Hypothalamus (tissue), 51 donors: ENCODE data around the gene ECI1.

Experiments
- DNase-seq, 51 donors: peaks; one replicate each; lab custom pipeline; 2025; lab: John Stamatoyannopoulos, UW

The ECI1 gene

DNA sequence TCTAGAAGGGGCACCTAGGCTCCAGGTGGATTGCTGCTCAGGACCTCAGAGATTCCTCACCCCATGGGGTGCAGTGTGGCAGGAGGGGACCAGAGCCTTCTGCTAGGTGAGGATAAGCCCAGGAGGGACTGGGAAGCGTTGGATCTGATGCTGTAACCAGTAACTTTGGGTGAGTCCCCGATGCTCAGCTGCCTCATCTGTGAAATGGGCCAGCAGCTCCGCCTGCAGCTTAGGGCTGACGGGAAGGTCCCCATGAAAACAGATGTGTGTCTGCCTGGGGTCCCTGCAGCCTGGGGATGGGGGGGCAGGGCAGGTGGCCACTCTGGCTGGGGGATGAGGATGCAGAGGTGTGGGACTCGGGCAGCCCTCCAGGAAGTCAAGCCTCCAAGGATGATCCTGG lies 52.3 kb downstream of the ECI1 start:
- no peak for DNase-seq

DNA sequence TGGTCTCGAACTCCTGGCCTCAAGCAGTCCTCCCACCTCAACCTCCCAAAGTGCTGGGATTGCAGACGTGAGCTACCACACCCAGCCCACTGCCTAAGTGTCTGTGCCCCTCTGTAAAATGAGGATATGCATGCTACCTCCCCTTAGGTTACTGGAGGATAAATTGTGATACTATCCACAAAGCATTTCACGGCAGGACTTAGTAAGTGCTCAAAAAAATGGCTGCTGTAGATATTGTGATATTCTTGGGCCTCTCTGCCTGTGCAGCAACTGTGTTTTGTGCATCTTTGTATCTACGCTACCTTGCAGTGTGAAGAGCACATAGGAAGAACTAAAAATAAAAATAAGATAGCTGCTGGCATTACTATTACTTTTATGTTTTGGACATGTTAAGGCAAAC lies 53.1 kb downstream of the ECI1 start:
- DNase-seq: no peak

DNA sequence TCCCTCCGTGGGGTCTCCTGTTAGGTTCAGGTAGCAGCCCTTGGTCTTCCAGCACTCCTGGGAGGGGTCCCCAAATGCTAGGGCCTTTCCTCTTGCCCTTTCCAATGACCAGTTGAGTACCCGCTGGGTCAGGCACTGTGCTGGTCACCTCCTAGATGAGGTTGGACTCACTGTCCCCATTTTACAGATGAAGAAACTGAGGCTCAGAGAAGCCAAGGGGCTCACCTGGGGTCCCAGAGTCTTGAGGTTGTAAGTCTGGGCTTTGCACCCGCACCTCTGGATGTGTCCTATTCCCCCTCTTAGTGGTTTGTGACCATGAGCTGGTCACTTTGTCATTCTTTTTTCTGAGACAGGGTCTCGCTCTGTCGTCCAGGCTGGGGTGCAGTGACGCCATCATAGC lies 53.6 kb downstream of the ECI1 start:
- no peak for DNase-seq

DNA sequence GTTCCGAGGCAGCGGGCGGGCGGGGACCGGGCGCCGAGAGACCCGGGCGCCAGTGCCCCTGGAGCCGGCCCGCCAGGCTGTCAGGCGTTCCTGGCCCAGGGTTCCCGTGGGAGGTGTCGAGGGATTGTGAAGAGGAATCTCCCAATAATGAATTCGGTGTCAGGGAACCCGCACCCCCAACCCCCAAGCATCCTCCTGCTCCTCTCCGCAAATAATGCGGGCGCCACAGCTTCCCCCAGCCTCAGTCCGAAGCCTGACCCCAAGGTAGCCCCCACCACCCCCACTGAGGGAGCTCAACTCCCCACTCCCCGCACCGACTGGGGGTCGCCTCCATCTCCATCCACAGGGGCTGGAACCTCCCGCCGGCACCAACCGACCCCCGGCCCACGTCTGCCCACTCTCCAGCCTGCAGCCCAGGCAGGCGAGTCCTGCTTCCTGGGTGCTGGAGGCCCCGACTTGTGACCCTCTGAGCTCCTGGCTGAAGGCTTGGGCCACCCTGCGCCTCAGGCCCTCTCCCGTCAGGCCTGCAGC lies 54.3 kb downstream of the ECI1 start:
- DNase-seq: no peak

DNA sequence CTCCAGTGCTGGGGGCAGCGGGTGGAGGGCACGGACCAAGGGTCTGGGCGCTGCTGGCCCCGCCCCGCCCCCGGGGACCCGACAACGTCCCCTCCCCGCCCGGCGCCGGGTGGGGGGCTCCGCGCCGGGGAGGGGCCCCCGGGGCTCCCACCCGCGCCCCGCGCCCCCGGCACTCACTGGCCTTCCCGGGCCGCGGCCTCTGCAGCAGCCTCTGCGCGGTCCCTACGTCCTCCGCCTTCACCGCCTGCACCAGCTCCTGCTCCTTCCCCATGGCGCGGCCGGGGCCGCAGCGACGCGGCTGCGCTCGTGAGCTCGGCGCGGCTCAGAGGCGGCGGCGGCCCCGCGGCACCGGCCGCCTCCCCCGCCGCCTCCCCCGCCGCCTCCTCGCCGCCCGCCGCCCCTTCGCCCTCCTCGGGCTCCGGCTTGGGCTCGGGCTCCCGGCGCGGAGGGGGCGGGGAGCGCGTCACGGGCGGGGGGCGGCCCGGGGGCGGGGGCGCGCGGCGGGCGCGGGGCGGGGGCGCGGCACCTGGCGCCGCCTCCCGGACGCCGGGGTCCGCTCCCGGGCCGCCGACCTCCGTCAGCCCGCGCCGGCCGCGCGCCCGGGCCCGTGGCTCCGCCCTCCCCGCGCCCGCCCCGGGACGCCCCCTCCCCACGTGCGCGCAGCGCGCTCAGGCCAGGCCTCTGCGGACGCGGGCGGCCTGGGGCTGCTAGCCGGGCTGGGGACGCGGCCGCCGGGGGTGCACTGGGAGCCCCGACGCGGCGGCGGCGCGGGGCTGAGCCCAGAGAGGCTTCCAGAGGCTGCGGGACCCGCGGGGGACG lies 55.0 kb downstream of the ECI1 start, which contains the start of gene CASKIN1:
Gene CASKIN1 (minus strand): TSS at position 444 of the 819 bp plus-strand sequence. CDS start 173 bp downstream, at position 271.
- DNase-seq: peak in 7 of 51 donors; percentile 10 to 56 (median 30)

- DNase-seq: no peak
These were observed 55.8 kb downstream of the ECI1 start for GRCh38 chr16:2195322-2196161.

DNA sequence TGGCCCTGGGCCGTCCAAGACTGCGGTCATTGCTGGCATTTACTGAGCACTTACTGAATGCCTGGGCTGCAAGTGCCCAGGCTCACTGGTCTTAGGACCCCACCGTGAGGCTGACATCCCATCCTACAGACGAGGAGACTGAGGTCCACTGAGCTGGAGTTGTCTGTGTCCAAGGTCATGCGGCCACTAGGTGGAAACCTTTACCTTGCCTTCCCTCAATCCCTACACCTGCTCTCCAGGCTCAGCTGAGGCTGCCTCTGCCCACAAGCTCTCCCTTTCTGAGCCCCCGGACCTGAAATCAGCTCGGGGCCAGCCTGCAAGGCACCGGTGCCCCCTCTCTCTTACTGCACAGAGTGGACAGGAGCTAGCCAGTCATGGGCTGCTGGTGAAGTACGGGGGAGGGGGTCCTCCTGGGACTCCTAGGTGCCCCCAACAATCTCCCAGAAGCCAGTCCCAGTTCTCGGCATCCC lies 56.5 kb downstream of the ECI1 start:
- peak in 1 of 51 donors; percentile 10 for DNase-seq

GRCh38 chr16:2194166-2194834 lies 57.1 kb downstream of the ECI1 start:
- DNase-seq: peak in 3 of 51 donors; percentile 7 to 43 (median 25)

DNA sequence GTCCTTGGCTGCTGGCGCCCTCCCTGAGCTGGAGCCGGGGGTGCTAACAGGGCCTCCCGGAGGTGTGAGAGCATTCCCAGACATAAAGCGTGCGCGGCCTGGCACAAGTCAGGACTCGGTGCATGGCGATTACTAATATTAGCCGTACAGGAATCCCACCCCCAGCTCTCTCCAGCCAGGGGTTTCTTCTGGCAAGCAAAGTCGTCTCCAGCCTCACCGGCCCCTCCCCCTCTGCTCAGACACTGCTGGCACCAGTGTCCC lies 60.0 kb downstream of the ECI1 start:
- DNase-seq: peak in 2 of 51 donors; percentile 47 to 63

GRCh38 chr16:2190659-2191445 lies 60.5 kb downstream of the ECI1 start:
- peak in 33 of 51 donors; percentile 10 to 73 (median 50) for DNase-seq

DNA sequence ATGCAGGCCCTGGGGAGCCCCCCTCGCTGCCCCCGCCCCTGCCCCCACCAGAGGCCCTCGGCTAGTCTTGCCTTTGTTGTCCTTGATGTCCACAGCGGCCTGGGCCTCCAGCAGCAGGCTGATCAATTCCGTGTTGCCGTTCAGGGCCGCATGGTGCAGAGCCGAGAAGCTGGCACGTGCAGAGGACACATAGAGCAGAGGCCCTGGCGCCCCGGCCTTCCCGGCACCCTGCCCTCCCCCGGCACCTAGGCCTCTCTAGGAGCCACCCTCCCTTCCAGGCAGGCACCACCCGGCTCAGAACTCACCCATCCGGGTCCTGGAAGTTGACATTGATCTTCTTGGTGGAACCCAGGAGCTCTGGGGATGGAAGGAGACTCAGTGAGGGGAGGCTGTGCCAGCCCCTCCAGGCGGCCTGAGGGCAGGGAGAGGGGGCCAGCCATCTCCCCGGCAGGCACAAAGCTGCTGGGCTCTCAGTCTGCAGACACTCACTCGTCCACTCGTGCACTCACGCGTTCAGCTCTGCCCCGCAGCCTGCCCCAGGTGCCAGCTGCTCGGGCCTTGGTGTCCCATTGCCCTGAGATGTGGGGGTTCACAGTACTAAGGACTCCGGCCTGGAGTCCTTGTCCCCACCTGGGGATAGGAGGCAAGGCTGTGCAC lies 61.3 kb downstream of the ECI1 start:
- no peak for DNase-seq
